Brain microvascular endothelial cell (primary cell): ENCODE measurements around the gene ATE1.

Source experiments
- DNase-seq: peaks from one replicate; pipeline ENCODE4 v3.0.0-alpha.2; 2020
- H3K27ac ChIP-seq: fragments of 250-450 bp; sonication (Bioruptor Pico); 2 replicates; pipeline ENCODE4 v1.5.1; 2020; ENCODE audit warnings: mild to moderate bottlenecking, moderate library complexity
- H3K27me3 ChIP-seq: fragments of 250-450 bp; sonication (Bioruptor Pico); replicated peaks from 2 replicates; pipeline ENCODE4 v1.5.1; 2020; ENCODE audit warnings: mild to moderate bottlenecking
- H3K36me3 ChIP-seq: fragments of 250-450 bp; sonication (Bioruptor Pico); replicated peaks from 2 replicates; pipeline ENCODE4 v1.5.1; 2020; ENCODE audit warnings: mild to moderate bottlenecking
- H3K4me3 ChIP-seq: 2 replicates; pipeline ENCODE4 v1.5.1; 2011; ENCODE audit warnings: low read depth, mild to moderate bottlenecking, control low read depth, low read length, moderate library complexity
- in situ Hi-C: cut with HindIII; loops from 2 replicates; pipeline ENCODE4 v1.10.0; 2017; ENCODE audit warnings: low sequenced_read_pairs, low pct_ligation_motif_present
- TF ChIP-seq, protein P1 (sequence below): IDR thresholded peaks from 2 replicates; pipeline ENCODE4 v1.5.1; 2011; ENCODE audit warnings: low read depth, mild to moderate bottlenecking, moderate library complexity, low read length, control low read depth, inconsistent platforms; ENCODE audit errors: missing control alignments

Gene ATE1

DNA sequence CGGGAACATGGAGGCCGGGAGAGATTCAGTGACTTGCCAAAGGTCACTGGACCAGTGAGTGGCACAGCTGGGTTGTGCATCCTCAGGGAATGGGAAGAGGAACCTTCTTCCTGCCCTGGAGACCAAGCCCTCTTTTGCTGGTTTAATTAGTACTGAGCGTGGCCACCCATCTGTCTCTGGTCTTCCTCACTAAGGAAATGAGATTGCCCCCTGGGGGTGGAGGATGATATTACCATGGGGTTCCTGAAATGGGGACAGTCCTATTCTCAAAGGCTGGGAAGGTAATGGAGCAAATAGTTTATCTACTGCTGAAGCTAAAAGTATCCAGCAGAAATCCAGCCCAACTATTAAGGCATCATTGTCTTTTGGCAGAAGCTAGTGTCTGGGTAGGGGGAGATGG lies 231.0 kb downstream of the ATE1 start:
- in situ Hi-C loops, result no loop called here
- no peaks in the 10 kb centered on the region for H3K27me3 ChIP-seq
- H3K27ac ChIP-seq, result no peak overlapping the region
- H3K4me3 ChIP-seq, result no peak overlapping the region
- TF ChIP-seq, protein P1, sequence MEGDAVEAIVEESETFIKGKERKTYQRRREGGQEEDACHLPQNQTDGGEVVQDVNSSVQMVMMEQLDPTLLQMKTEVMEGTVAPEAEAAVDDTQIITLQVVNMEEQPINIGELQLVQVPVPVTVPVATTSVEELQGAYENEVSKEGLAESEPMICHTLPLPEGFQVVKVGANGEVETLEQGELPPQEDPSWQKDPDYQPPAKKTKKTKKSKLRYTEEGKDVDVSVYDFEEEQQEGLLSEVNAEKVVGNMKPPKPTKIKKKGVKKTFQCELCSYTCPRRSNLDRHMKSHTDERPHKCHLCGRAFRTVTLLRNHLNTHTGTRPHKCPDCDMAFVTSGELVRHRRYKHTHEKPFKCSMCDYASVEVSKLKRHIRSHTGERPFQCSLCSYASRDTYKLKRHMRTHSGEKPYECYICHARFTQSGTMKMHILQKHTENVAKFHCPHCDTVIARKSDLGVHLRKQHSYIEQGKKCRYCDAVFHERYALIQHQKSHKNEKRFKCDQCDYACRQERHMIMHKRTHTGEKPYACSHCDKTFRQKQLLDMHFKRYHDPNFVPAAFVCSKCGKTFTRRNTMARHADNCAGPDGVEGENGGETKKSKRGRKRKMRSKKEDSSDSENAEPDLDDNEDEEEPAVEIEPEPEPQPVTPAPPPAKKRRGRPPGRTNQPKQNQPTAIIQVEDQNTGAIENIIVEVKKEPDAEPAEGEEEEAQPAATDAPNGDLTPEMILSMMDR, result peak; percentile 56
- H3K36me3 ChIP-seq, result no peaks in the 10 kb centered on the region
- DNase-seq, result no peak

DNA sequence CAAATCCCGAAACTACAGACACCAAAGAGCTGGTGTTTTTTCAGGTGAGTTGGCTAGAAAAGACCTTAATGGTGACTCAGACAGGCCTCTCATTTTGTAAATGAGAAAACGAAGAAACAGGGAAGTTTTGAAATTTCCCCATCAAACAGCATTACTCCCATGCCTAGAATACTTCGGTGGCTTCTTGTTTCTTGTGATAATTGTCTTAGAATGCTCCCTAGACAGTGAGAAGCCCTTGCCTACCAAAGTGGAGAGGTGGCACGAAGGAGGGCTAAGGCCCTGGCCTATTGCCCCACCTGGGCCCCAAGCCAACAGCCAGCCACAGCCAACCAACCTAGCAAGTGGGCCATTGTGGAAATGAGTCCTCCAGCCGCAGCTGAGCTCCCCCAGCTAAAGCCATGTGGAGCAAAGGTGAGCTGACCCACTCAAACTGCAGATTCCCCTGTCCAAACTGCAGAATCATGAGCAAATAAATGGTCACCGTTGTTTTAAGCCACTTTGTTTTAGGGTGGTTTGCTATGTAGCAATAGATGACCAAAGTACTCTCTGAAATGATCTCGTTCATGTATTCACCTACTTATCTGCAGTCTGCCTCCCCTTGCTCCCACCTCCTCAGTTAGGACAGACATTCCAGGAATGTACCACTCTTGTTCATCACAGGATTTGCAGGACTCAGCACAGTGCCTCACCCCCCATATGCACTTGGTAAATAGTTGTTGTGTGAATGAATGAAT lies 231.9 kb downstream of the ATE1 start:
- no peak for DNase-seq
- Histone ChIP-seq H3K27ac (no peak overlapping the region), H3K4me3 (no peak overlapping the region), H3K27me3 (no peaks in the 10 kb centered on the region), H3K36me3 (no peaks in the 10 kb centered on the region)
- in situ Hi-C loops, result no loop called here
- TF ChIP-seq, protein P1, result no peak

DNA sequence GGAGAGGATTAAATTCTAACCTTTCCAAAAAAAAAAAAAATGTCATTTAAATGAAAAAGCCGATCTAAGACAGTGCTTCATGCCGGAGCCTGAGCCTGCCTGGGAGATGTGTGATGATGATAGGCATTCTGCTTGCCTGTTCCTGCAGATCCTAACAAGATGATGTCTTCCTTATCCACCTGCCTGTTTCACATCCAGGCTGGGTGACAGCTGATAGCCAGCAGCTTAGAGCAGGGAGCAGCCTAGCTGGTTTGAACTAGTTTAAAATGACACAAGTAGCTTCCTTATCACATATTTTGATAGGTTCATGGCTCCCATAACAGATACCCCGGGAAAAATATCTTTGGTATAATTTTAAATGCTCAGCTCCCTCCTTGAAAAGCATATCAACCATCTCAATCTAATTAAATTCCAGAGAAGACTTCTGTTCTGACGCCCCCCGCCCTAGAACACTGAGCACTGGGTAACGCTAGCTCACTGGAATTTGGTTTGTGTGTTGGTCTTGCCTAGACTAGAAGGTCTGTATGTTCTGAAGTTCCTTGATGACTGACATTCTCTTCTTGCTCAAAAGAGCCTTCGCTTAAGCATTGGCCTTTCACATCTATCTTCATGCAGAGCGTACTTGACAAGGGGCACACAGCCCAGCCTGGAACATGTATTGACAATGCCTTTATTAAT lies 232.7 kb downstream of the ATE1 start:
- no peaks in the 10 kb centered on the region for H3K36me3 ChIP-seq
- in situ Hi-C loops, result no loop called here
- no peak overlapping the region for H3K27ac ChIP-seq
- DNase-seq, result no peak
- H3K27me3 ChIP-seq, result no peaks in the 10 kb centered on the region
- H3K4me3 ChIP-seq, result no peak overlapping the region
- TF ChIP-seq, protein P1, result no peak

DNA sequence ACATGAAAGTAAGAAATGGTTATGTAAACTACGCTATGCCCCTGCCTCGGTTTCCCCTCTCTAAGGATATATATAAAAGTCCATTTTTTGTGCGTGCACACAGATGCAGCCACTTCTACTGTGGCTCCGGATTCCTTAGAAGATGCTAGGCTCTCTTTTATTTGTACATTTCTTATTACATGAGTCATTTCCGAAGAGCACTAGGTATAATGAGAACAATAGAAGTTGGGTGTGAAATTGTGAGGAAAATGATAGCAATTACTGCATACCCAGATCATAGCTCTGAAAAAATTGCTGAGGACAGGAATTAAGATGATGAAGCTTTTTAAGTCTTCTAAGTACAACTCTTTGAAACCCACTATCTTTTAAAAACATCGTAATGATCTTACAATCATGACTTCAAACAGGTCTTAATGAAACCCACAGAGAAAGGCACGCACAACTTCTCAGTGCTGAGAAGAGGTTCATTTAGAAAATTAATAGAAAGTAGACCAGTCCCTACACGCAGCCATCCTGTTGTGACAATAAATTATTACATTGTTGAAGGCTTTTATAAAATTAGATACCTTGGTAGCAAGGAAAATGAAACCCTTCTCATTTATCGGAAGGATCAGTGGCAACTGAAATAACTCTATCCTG lies 233.4 kb downstream of the ATE1 start:
- TF ChIP-seq, protein P1, result no peak
- Histone ChIP-seq H3K36me3 (no peaks in the 10 kb centered on the region), H3K27ac (no peak overlapping the region), H3K4me3 (no peak overlapping the region), H3K27me3 (no peaks in the 10 kb centered on the region)
- DNase-seq, result no peak
- in situ Hi-C loops, result no loop called here

DNA sequence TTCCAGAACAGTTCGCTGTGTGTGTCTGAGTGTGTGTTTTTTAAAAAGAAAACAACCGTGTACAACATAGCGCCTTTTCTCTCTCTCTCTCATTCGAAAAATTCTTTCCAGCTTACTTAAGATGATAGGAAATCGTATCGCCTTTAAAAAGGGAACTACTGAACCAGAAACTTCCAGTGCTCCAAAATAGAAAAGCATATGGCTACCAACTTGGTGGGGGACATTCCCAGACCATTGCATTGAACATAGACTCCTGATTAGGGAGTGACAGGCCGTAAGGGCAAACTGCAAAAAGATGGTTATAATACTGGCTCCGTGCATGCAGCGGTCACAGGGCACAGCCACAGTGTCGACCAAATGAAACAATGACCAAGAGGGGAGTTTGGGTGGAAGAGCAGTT lies 235.2 kb downstream of the ATE1 start:
- TF ChIP-seq, protein P1, result no peak
- H3K27me3 ChIP-seq, result no peaks in the 10 kb centered on the region
- H3K4me3 ChIP-seq, result no peak overlapping the region
- no peak for DNase-seq
- in situ Hi-C loops, result no loop called here
- no peaks in the 10 kb centered on the region for H3K36me3 ChIP-seq
- H3K27ac ChIP-seq, result no peak overlapping the region
